GM13977 (cell line): ENCODE measurements around the gene NPPB.

Experiments used
- DNase-seq: peaks from one replicate; pipeline ENCODE4 v3.0.0; 2012; ENCODE audit warnings: low spot score
- CTCF ChIP-seq: IDR thresholded peaks from 2 replicates; pipeline ENCODE4 v1.5.1; 2012; ENCODE audit warnings: mild to moderate bottlenecking, control low read depth; ENCODE audit not compliant: insufficient read depth; ENCODE audit errors: extremely low read depth, missing control alignments
- in situ Hi-C: fragments of 300-500 bp; cut with MboI; formaldehyde crosslinking; loops from one replicate; pipeline ENCODE4 v1.12.0; 2022; ENCODE audit warnings: low sequenced_read_pairs, low pct_unique_long_range_greater_than_20kb, mixed read lengths, inconsistent platforms; ENCODE audit not compliant: unreplicated experiment

The NPPB gene

GRCh38 chr1:11888206-11888876, 29.6 kb upstream of the NPPB start:
- in situ Hi-C loops: no loop called here
- DNase-seq: no peak
- no peak for TF ChIP-seq CTCF

- no peak for DNase-seq
- in situ Hi-C loops: no loop called here
- no peak for TF ChIP-seq CTCF
Measured at GRCh38 chr1:11887666-11888007, 28.9 kb upstream of the NPPB start.

- in situ Hi-C loops: no loop called here
- TF ChIP-seq CTCF: no peak
- DNase-seq: no peak
Measured at GRCh38 chr1:11886986-11887665, 28.4 kb upstream of the NPPB start.

GRCh38 chr1:11885916-11886315, 27.2 kb upstream of the NPPB start:
- no peak for TF ChIP-seq CTCF
- no peak for DNase-seq
- in situ Hi-C loops: no loop called here

GRCh38 chr1:11882814-11883538, 24.2 kb upstream of the NPPB start:
- in situ Hi-C loops: no loop called here
- TF ChIP-seq CTCF: no peak
- DNase-seq: no peak

- TF ChIP-seq CTCF: no peak
- DNase-seq: no peak
- in situ Hi-C loops: no loop called here
Measured at GRCh38 chr1:11881749-11882441, 23.1 kb upstream of the NPPB start.
